Lower leg skin (tissue), 4 donors: ENCODE data around the gene FHOD3. TPM values are rescaled to one million over a fixed set of nuclear protein-coding genes. Genes with fewer than 3 reads are reported as not detected.

ENCODE experiments used
- DNase-seq, 2 donors: peaks; one replicate each; pipeline ENCODE4 v3.0.0-alpha.2; 2019; ENCODE audit warnings: low spot score in 2 of 2
- H3K4me3 ChIP-seq: fragments of 200-600 bp; sonication (generic); 2 replicates; pipeline ENCODE4 v1.5.1; 2017; ENCODE audit warnings: mild to moderate bottlenecking, low read depth; ENCODE audit not compliant: poor library complexity, severe bottlenecking
- POLR2A ChIP-seq, 2 donors: fragments of 450-650 bp; IDR thresholded peaks; one replicate each; pipeline ENCODE4 v1.6.1; 2016 to 2017; ENCODE audit warnings: antibody characterized with exemption in 2 of 2, mild to moderate bottlenecking in 1 of 2, moderate library complexity in 1 of 2
- WGBS, 2 donors: methylation state at CpG; one replicate each; pipeline ENCODE4 v1.1.5; 2018; 5-methylcytosine and 5-hydroxymethylcytosine counted together
- intact Hi-C: fragments of 100-400 bp; cut with DNase I; formaldehyde crosslinking; loops from one replicate; pipeline ENCODE4 v1.15.0; 2023; ENCODE audit warnings: low total_unique reads
- total RNA-seq, 4 donors: library from RNA; depleted of rRNA; stranded (reverse); fragments of >200 nt; gene quantifications; one replicate each; pipeline ENCODE4 v1.1.0, GENCODE V29; 2016
- TF ChIP-seq, protein P1 (sequence below), 3 donors: fragments of 450-650 bp; IDR thresholded peaks; one replicate each; pipeline ENCODE4 v1.5.1; 2016; ENCODE audit warnings: antibody characterized with exemption in 3 of 3, mild to moderate bottlenecking in 3 of 3, moderate library complexity in 2 of 3

FHOD3 gene
- total RNA-seq, 4 donors from 2014 or later: 5.3 to 15.1 (median 7.8) TPM

DNA sequence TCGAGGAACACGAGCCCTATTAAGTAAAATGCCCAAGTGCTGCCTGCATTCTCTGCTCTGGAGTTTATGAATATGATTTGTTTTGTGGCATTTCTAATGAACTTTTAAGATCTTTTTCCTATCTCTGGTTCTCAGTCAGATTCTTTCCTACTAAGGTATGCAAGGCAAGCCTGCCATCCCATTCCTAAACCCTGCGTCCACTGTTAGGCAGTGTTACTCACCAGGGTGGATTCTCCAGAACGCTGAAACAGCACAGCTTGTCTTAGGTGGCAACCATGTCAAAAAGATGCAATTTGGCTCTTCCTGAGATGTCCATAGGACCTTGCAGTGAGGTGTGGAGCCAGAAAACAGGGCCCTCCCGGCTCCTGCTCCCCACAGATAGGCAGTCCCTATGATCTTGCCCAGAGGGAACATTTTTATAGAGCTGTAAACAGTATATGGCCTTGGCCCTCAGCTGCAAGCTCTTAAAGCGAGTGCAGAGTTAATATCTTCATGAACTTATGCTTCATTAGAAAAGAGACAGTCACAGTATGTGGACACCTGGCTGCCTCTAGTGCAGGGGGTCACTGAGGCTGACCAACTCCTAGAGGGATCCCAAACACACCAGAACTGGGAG lies 446.9 kb downstream of the FHOD3 start:
- WGBS, 2 donors: 81 to 87% methylated on average over 6 of the region's 6 CpGs
- intact Hi-C loops: no loop called here
- DNase-seq: no peak
- H3K4me3 ChIP-seq: no peak overlapping the region
- TF ChIP-seq, protein P1, sequence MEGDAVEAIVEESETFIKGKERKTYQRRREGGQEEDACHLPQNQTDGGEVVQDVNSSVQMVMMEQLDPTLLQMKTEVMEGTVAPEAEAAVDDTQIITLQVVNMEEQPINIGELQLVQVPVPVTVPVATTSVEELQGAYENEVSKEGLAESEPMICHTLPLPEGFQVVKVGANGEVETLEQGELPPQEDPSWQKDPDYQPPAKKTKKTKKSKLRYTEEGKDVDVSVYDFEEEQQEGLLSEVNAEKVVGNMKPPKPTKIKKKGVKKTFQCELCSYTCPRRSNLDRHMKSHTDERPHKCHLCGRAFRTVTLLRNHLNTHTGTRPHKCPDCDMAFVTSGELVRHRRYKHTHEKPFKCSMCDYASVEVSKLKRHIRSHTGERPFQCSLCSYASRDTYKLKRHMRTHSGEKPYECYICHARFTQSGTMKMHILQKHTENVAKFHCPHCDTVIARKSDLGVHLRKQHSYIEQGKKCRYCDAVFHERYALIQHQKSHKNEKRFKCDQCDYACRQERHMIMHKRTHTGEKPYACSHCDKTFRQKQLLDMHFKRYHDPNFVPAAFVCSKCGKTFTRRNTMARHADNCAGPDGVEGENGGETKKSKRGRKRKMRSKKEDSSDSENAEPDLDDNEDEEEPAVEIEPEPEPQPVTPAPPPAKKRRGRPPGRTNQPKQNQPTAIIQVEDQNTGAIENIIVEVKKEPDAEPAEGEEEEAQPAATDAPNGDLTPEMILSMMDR (IDR thresholded peaks at IDR 0.05): no peak
- TF ChIP-seq POLR2A (IDR thresholded peaks at IDR 0.05): no peak

DNA sequence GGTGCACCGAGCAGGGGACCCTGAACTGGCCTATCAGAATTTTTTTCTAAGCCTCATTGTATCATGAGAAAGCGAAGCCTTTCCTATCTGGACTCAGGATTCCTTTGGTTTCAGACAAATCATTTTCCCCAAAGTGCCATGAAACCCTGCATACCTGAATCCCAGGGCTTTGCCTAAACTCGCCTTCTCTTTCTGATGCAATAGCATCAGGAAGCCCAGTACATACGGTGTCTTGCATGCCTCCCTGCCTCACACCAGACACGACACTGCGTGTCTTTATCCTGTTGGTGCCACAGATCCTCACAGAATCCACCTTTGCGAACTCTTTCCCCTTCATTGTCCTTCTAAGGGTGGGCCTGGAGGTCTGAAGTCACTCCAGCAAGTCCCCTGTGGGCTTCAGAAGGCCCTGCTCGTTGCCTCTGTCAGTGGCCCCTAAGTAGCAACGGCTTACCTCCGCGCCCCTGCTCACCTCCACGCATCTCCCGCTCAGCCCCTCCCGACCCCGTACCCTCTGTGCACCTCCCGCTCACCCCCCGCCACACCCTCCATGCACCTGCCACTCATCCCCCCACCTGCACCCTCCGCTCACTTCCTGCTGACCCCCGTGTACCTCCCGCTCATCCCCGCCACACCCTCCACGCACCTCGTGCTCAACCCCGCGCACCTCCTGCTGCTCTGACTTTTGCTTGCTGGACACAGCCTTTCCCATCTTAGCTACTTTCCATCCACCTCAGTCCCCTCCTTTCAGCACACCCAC lies 447.9 kb downstream of the FHOD3 start:
- DNase-seq: no peak
- 84 to 85% methylated on average over 25 of the region's 25 CpGs for WGBS, 2 donors
- no peak overlapping the region for H3K4me3 ChIP-seq
- TF ChIP-seq POLR2A (IDR thresholded peaks at IDR 0.05): no peak
- TF ChIP-seq, protein P1 (IDR thresholded peaks at IDR 0.05): no peak
- intact Hi-C loops: no loop called here

DNA sequence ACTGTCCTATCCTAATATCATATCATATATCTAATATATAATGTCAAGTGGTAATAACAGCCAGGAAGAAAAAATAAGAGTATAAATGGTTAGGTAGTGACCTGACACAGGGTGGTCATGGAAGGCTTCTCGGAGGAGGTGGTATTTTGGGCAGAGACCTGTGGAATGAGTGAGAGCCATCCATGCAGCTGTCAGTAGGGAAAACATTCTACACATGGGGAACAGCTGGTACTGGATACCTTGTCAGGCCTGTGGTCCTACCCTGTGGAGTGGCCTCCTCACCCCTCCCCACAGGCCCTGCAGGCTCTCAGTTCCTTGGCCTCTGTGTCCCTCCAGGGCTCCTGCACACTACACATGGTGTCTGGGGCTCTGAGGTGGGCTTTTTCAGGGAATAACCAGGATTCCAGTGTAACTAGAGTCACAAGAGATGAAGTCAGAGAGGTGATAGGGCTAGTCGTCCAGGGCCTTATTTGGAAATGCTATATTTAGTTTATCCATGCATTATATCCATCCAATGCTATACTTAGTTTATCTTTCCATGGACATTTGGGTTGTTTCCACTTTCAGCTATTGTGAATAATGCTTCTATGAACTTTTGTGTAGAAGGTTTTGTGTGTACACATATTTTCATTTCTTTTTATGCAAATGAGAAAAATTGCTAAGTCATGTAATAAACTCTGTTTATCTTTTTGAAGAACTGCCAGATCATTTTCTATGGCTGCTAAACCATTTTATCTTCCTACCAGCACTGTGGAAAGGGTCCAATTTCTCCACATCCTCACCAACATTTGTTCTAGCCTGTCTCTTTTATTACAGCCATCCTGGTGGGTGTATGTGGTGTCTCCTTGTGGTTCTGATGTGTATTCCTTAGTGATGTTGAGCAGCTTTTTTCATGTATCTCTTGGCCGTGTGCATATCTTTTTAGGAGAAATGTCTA lies 455.7 kb downstream of the FHOD3 start:
- H3K4me3 ChIP-seq: no peak overlapping the region
- intact Hi-C loops: loop anchor here (5.0 kb wide), 1 partner anchor 66 kb away; no protein-coding TSS in a partner anchor
- TF ChIP-seq POLR2A (IDR thresholded peaks at IDR 0.05): no peak
- TF ChIP-seq, protein P1 (IDR thresholded peaks at IDR 0.05): no peak
- DNase-seq: no peak
- 58 to 61% methylated on average over 3 of the region's 3 CpGs for WGBS, 2 donors

DNA sequence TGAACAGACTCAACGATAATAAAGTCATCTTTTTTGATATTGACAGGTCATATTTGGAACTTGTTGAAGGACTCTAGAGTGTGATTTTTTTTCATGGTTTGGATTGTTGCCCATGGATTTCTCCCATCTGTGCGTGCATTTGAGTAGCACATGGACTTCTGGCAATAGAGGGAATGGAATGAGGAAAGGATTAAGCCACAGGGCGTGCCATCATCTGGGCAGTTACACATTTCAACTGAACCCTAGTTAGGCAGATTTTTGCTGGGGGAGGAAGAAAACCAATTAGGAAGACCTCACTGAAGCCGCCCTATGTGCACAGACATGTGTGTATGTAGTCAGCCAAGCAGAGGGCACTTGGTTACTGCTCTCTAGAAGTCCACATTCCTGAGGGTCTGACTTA lies 458.7 kb downstream of the FHOD3 start:
- no peak for DNase-seq
- TF ChIP-seq, protein P1 (IDR thresholded peaks at IDR 0.05): no peak
- no peak for TF ChIP-seq POLR2A (IDR thresholded peaks at IDR 0.05)

DNA sequence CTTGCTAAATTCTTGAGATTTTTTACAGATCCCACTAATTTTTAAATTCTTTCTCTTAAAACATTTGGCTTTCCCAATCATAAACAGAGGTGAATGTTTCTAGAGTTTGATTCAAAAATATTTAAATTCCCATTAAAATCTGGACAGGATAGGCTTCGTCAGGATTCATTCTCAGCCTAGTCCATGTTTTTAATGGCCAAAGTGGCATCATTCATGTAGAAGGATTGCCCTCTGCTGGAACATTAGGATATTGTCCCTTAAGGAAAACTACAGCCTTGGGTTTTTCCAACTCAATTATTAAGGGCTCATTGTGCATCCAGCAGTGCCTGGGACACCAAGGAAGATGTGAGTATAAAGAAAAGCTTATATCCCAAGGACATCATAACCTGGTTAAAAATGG lies 459.6 kb downstream of the FHOD3 start:
- DNase-seq: no peak

More for the DNA sequence above, 458.7 kb downstream of the FHOD3 start:
- no peak overlapping the region for H3K4me3 ChIP-seq
- intact Hi-C loops: no loop called here
- 44 to 49% methylated on average over 4 of the region's 4 CpGs for WGBS, 2 donors

More for the DNA sequence above, 459.6 kb downstream of the FHOD3 start:
- no peak for TF ChIP-seq POLR2A (IDR thresholded peaks at IDR 0.05)
- TF ChIP-seq, protein P1 (IDR thresholded peaks at IDR 0.05): no peak
- 5 to 9% methylated on average over 1 of the region's 1 CpG for WGBS, 2 donors
- no peak overlapping the region for H3K4me3 ChIP-seq
- intact Hi-C loops: no loop called here
